HG02981 (cell line): ENCODE measurements around the gene BCAP31.
"Not testable (repeated sequence)": the region's sequence is repeated elsewhere in the genome, so short reads cannot be mapped to it uniquely, and the experiment has no call there.

Source experiments
- ATAC-seq: cut with Tn5 transposase; IDR thresholded peaks from one replicate; pipeline ENCODE4 v1.9.1; 2021; ENCODE audit warnings: mild to moderate bottlenecking, moderate library complexity; ENCODE audit not compliant: unreplicated experiment

The BCAP31 gene

DNA sequence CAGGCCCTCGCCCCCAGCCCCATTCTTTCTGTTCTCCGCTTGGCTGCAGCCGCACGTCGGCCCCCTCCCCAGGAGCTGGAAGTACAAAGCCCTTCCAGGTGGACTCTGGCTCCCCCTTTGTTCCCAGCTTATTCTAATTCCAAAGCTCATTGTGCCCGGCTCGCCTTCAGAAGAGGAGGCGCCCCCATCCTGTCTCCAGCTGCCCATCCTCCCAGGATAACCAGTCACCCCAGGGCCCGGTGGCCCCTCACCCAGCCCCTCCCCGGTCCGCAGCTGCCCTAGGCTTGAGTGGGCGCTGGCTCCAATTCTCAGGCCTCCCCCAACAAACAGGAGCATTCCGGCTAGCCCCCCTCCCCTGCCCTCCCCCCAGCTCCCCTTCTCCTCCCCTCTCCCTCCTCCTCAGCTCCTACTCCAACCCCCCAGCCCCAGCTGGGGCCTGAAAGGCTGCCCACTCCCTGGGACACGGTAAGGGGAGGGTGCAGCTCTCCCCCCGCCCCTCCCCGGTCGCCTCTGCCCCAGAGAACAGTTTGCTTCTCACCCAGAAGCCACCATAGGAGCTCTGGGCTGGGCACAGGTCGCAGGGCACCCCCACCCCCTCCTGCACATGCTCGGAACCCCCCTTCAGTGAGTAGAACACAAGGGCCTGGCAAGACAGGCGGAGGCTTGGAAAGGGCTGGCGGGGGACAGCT is 39.6 kb downstream of the BCAP31 start:
- no peak for ATAC-seq

DNA sequence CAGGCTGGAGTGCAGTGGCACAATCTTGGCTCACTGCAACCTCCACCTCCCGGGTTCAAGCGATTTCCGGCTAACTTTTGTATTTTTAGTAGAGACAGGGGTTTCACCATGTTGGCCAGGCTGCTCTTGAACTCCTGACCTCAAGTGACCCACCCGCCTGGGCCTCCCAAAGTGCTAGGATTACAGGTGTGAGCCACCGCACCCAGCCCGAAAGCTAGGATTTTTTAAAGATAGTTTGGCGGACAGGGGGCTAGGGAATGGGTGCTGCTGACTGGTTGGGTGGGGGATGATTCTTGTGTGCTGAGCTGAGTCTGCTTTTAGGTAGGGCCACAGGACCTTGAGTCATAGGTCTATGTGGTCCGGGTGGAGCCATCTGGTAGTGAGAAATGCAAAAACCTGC is 40.7 kb downstream of the BCAP31 start:
- ATAC-seq = not testable (repeated sequence)

GRCh38 chrX:153681175-153681574 is 43.0 kb downstream of the BCAP31 start:
- ATAC-seq = no peak

GRCh38 chrX:153674219-153674851 is 49.9 kb downstream of the BCAP31 start:
- no peak for ATAC-seq

GRCh38 chrX:153673428-153674218 is 50.6 kb downstream of the BCAP31 start, which contains the start of gene PNCK:
TSS of gene PNCK (minus strand) at chrX:153673813. CDS start at chrX:153673076, 737 bp downstream.
- no peak for ATAC-seq

GRCh38 chrX:153672531-153673427 is 51.4 kb downstream of the BCAP31 start:
- no peak for ATAC-seq

DNA sequence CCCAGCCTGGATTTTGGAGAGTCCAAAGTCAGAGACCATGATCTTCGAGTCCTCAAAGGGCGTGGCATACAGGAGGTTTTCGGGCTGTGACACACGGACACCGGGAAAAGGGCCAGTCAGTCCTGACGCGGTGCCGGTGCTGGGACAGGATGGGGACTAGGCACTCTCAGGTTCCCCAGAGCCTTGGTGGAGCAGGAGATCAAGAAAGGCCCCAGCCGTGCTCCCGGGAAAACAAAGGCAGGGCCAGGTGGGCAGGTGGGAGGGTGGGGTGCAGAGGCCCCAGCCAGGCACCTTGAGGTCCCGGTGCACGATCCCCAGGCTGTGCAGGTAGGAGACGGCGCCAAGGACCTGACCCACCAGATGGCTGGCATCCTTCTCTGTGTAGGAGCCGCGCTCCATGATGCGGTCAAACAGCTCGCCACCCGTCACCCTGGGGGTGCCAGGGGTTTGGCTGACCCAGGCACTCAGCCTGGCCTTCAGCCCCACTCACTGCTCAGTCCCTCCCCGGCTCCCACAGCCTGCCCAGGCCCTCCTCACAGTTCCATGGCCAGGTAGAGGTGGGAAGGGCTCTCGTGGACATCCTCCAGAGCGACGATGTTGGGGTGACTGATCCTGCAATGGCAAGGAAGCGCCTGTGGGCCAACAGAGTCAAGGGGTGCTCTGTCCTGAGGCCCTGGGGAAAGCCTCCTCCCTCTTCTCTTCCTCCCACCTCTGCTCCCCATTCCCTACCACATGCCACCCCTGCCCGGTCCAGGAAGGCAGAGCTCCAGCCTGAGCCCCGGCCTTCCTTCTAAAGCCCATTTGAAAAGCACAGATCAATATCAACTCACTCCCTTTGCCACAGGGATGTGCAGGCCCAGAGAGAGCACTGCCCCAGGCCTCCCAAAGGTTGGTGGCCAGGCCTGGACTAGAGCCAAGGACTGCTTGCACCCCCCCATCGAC is 52.3 kb downstream of the BCAP31 start:
- no peak for ATAC-seq

DNA sequence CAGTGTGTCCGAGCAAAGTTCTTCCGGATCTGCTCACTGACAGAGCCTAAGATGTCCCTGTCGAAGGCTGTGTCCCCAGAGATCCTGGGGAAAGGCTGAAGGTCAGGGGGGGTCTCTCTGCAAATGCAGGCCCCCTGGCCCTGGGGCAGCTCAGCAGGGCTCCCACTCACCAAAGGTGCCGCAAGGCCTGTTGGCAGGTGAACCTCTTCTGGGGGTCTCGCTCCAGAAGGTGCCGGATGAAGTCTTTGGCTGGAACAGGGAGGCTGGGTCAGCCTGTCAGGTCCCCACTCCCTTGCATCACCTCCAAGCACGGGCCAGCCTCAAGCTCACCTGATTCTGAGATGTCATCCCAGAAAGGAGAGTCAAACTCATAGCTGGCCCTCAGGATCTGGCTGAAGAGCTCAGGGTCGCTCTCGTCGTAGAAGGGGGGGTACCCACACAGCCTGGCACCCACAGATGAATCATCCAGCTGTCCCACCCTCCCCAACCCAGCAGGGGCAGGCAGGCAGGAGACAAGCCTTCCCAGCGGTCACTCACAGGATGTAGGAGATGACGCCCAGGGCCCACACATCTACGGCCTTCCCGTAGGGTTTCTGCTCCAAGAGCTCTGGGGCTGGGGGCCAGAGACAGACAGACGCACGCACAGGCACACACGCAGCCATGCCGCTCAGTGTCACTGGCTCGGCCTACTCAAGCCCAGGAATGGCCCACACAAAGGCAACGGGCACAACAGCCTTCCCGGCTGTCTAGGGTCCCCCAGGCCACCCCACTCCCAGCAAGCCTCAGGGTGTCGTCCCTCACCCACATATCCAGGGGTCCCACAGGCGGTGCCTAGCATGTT is 53.2 kb downstream of the BCAP31 start:
- no peak for ATAC-seq

DNA sequence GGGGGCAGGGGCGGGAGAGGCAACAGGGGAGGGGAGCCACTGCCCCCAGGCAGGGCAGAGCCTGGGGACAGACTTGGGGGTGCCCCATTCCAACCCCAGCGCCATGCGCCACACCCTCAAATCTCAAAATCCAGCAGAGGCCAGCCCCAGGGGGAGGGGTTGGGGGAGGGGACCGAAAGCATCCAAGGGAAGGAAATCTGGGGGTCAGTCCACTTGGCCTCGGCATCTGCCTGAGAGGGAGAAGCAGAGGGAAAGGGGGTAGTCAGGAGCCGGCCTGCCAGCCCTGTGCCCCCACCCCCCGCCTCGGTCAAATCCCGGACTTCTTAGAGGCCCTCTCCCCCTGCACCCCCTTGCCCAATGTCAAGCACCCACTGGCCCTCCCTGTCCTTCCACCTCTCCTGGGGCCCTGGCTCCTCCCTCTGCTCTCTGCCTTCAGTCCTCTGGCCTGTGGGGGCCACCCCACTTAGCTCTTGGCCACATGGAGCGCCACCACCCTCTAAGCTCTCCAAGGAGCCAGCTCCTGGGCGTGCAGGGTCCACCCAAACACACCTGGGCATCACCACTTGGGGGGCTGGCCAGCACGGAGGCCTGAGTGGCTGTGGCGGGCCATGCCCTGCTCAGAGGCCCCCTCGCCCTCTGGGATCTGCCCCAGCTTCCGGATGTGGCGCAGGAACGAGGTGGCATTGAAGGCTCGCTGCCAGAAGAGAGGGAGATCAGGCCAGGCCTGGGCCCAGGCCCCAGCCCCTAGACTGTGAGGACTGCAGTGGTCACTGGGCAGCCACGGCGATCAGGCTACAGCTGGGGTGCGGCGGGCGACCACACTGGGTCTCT is 54.1 kb downstream of the BCAP31 start:
- no peak for ATAC-seq

DNA sequence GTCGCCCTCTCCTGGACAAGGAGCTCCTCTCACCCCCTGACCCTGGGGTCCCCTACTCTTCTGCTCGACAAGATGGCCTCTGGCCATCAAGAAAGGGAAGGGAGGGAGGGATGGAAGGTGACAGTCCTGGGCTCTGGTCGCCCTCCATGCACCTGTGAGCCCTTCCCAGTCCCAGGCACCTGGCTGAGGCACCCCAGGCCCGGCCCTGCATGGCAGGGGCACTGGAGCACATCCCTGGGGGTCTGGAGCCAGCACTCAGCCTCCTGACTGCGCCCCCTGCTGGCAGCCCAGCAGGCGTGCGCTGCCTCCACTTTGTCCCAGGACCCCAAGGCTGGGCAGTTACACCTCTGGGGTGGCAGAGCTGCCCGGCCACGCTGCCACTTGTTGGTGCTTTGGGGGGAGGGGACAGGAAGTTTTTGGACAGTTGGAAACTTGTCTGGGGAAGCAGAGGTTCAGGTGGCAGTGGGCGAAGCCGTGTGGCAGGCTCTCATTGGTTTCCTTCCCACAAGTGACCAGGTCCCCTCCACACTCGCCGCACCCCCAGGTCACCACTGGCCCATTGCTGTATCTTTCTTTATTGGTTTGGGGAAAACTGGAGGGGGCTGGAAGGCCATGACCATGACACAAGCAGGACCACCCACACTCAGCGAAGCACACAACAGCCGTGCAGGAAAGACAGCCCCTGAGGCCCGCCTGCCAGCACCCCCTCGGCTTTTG is 54.9 kb downstream of the BCAP31 start:
- no peak for ATAC-seq

- no peak for ATAC-seq
Measured at GRCh38 chrX:153668423-153669173, 55.6 kb downstream of the BCAP31 start.

- ATAC-seq = peak; percentile 79
Measured at GRCh38 chrX:153667956-153668396, 56.2 kb downstream of the BCAP31 start.

DNA sequence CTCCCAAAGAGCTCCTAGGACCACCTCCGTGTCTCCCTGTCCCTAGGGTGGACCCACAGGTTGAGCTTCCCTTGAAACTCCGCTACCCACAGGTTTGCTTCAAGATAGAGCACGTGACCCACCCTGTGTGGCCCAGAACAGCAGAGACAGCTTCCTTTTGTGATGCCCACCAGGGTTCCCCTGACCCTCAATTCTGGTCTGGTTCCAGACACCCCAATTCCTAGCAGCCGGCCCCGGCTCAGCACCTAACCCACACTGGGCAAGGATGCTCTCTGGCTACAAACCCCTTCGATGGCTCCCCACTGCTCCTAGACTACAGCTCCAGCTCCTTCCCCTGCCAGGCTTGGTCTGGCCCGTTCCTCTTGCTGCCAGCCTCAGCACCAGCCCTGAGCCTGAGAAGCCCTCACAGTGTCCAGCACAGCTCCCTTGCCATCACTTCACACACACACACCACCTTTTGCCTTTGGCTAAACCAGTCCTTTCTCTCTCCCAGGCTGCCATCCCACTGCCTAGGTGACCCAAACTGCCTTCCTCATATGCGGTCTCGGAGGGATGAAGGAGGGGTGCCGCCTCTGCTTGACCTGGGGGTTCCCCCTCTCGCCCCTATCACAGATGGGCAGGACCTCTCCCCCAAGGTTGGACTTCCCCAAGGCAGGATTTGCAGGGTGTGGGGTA is 56.8 kb downstream of the BCAP31 start:
- no peak for ATAC-seq

GRCh38 chrX:153665726-153666306 is 58.4 kb downstream of the BCAP31 start:
- no peak for ATAC-seq

DNA sequence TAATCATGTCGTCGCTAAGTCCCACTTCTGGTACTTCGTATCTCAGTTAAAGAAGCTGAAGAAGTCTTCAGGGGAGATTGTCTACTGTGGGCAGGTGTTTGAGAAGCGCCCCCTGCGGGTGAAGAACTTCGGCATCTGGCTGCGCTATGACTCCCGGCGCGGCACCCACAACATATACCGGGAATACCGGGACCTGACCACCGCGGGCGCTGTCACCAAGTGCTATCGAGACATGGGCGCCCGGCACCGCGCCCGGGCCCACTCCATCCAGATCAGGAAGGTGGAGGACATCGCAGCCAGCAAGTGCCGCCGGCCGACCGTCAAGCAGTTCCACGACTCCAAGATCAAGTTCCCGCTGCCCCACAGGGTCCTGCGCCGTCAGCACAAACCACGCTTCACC is 61.9 kb downstream of the BCAP31 start:
- ATAC-seq = no peak

DNA sequence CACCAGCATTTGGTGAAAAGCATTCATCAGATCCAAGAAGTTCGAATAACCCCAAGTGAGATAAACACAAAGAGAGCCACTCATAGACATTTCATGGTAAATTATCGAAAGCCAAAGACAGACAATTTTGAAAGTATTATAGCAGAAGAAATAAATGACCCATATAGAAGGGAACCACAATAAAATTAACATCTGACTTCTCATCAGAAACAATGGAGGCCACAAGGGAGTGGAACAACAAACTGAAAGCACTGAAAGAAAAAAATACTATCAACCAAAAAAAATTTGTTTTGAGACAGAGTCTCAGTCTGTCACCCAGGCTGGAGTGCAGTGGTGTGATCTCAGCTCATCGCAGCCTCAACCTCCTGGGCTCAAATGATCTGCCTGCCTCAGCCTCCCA is 64.9 kb downstream of the BCAP31 start:
- no peak for ATAC-seq
